Tibial artery (tissue), 4 donors: Measurements from ENCODE around the gene CST6.
"Not testable (repeated sequence)": the region's sequence is repeated elsewhere in the genome, so short reads cannot be mapped to it uniquely, and the experiment has no call there.

Source experiments
- DNase-seq, 2 donors: peaks; one replicate each; pipeline ENCODE4 v3.0.0-alpha.2; 2019
- H3K27ac ChIP-seq, 2 donors: fragments of 200-600 bp; sonication (generic) in 1 of 2; 1 replicate in 1 of 2; 2 replicates in 1 of 2; pipeline ENCODE4 v1.5.1; 2018 to 2019; ENCODE audit warnings: mild to moderate bottlenecking in 1 of 2
- H3K27me3 ChIP-seq, 2 donors: fragments of 200-600 bp; sonication (generic) in 1 of 2; one replicate each; pipeline versions ENCODE4 v1.5.1 to v1.6.0; 2016 to 2019
- H3K36me3 ChIP-seq, 3 donors: fragments of 200-600 bp; sonication (generic) in 2 of 3; one replicate each; pipeline ENCODE4 v1.5.1; 2016 to 2019; ENCODE audit warnings: mild to moderate bottlenecking in 2 of 3
- H3K4me1 ChIP-seq, 4 donors: fragments of 200-600 bp; sonication (generic) in 2 of 4; 1 replicate in 3 of 4; 2 replicates in 1 of 4; pipeline ENCODE4 v1.5.1; 2016 to 2019
- H3K4me3 ChIP-seq, 2 donors: fragments of 200-600 bp; sonication (generic) in 1 of 2; 1 replicate in 1 of 2; 2 replicates in 1 of 2; pipeline ENCODE4 v1.5.1; 2018 to 2019; ENCODE audit warnings: mild to moderate bottlenecking in 2 of 2
- H3K9me3 ChIP-seq, 3 donors: fragments of 200-600 bp; sonication (generic) in 1 of 3; one replicate each; pipeline ENCODE4 v1.5.1; 2016 to 2019
- CTCF ChIP-seq, 2 experiments: fragments of 200-600 bp in 1 of 2; fragments of 450-650 bp in 1 of 2; IDR thresholded peaks; one replicate each; pipeline ENCODE4 v1.5.1; 2017 to 2019; ENCODE audit warnings: antibody characterized with exemption in 2 of 2, mild to moderate bottlenecking in 1 of 2, moderate library complexity in 1 of 2
- intact Hi-C: fragments of 100-400 bp; cut with DNase I; formaldehyde crosslinking; loops from one replicate; pipeline ENCODE4 v1.15.0; 2023; ENCODE audit warnings: low total_unique reads

CST6 gene

GRCh38 chr11:66008095-66008467 lies 3.7 kb upstream of the CST6 start:
- intact Hi-C loops: no loop called here
- Histone ChIP-seq H3K36me3 (peaks cover 9 to 32% (median 14%) of the 10 kb centered on the region in 3 donors), H3K27me3 (no peaks in the 10 kb centered on the region), H3K4me3 (no peak overlapping the region), H3K9me3 (no peaks in the 10 kb centered on the region), H3K27ac (no peak overlapping the region), H3K4me1 (peaks cover 0 to 32% (median 23%) of the 10 kb centered on the region in 4 donors)
- TF ChIP-seq CTCF (IDR thresholded peaks at IDR 0.05): no peak
- no peak for DNase-seq

- Histone ChIP-seq H3K27me3 (no peaks in the 10 kb centered on the region), H3K4me3 (no peak overlapping the region), H3K27ac (no peak overlapping the region), H3K9me3 (no peaks in the 10 kb centered on the region), H3K36me3 (peaks cover 9 to 30% (median 14%) of the 10 kb centered on the region in 3 donors), H3K4me1 (peaks cover 0 to 32% (median 23%) of the 10 kb centered on the region in 4 donors)
- no peak for TF ChIP-seq CTCF (IDR thresholded peaks at IDR 0.05)
- intact Hi-C loops: no loop called here
- no peak for DNase-seq
Observed at GRCh38 chr11:66008468-66009101, 3.2 kb upstream of the CST6 start.

GRCh38 chr11:66010036-66010435 lies 1.8 kb upstream of the CST6 start:
- H3K27ac ChIP-seq, H3K9me3 ChIP-seq, DNase-seq, H3K4me3 ChIP-seq, H3K27me3 ChIP-seq, intact Hi-C loops: not testable (repeated sequence)
- Histone ChIP-seq H3K4me1 (peaks cover 0 to 44% (median 34%) of the 10 kb centered on the region in 4 donors), H3K36me3 (peaks cover 0 to 15% (median 2%) of the 10 kb centered on the region in 3 donors)

- TF ChIP-seq CTCF (IDR thresholded peaks at IDR 0.05): no peak
- no peaks in the 10 kb centered on the region for H3K9me3 ChIP-seq
- H3K4me1 ChIP-seq: peaks cover 0 to 56% (median 47%) of the 10 kb centered on the region in 4 donors
- no peaks in the 10 kb centered on the region for H3K27me3 ChIP-seq
- intact Hi-C loops: no loop called here
- H3K27ac ChIP-seq: peak overlapping the region; percentile 69 to 96
- H3K36me3 ChIP-seq: peaks cover 0 to 3% (median 0%) of the 10 kb centered on the region in 3 donors
- no peak for DNase-seq
- H3K4me3 ChIP-seq: peak overlapping the region; percentile 6 to 35
Observed at GRCh38 chr11:66011239-66011784, 496 bp upstream of the CST6 start.

- no peaks in the 10 kb centered on the region for H3K36me3 ChIP-seq
- H3K27ac ChIP-seq: peak overlapping the region; percentile 69 to 96
- H3K9me3 ChIP-seq: no peaks in the 10 kb centered on the region
- peaks cover 0 to 68% (median 56%) of the 10 kb centered on the region in 4 donors for H3K4me1 ChIP-seq
- no peaks in the 10 kb centered on the region for H3K27me3 ChIP-seq
- TF ChIP-seq CTCF (IDR thresholded peaks at IDR 0.05): no peak
- no peak for DNase-seq
- intact Hi-C loops: no loop called here
- H3K4me3 ChIP-seq: no peak overlapping the region
Observed at GRCh38 chr11:66012371-66012945, 650 bp downstream of the CST6 start.
